Epithelial cell of proximal tubule (primary cell): Measurements from ENCODE around the gene OSBPL6. TPM values are rescaled to one million over a fixed set of nuclear protein-coding genes. Genes with fewer than 3 reads are reported as not detected.
"Not testable (repeated sequence)": the region's sequence is repeated elsewhere in the genome, so short reads cannot be mapped to it uniquely, and the experiment has no call there.

Experiments
- DNase-seq: peaks from one replicate; pipeline ENCODE4 v3.0.0-alpha.2; 2011; ENCODE audit warnings: low read depth
- H3K4me3 ChIP-seq: 2 replicates; pipeline ENCODE4 v1.5.1; 2011; ENCODE audit warnings: low read depth, mild to moderate bottlenecking, low read length
- CTCF ChIP-seq: conservative IDR thresholded peaks from 2 replicates; pipeline ENCODE4 v1.5.1; 2012; ENCODE audit warnings: low read depth, mild to moderate bottlenecking, low read length
- total RNA-seq: library from RNA; depleted of rRNA; stranded (reverse); fragments of >200 nt; gene quantifications from 2 replicates; pipeline ENCODE4 v1.2.3, GENCODE V29; 2015

OSBPL6 gene
- total RNA-seq, 1 donor from 2014 or later, result 2.9 TPM

- TF ChIP-seq CTCF, result no peak
- no peak for DNase-seq
- H3K4me3 ChIP-seq, result no peak overlapping the region
These were observed 3.5 kb downstream of the OSBPL6 start for GRCh38 chr2:178197791-178198190.

- H3K4me3 ChIP-seq, DNase-seq: not testable (repeated sequence)
These were observed 4.1 kb downstream of the OSBPL6 start for GRCh38 chr2:178198441-178198840.

- H3K4me3 ChIP-seq, result no peak overlapping the region
- no peak for DNase-seq
- no peak for TF ChIP-seq CTCF
These were observed 5.0 kb downstream of the OSBPL6 start for GRCh38 chr2:178199334-178199733.

GRCh38 chr2:178200331-178200730 is 6.0 kb downstream of the OSBPL6 start:
- TF ChIP-seq CTCF, result no peak
- DNase-seq, result no peak

GRCh38 chr2:178202927-178203326 is 8.6 kb downstream of the OSBPL6 start:
- no peak for DNase-seq
- no peak for TF ChIP-seq CTCF

More at GRCh38 chr2:178200331-178200730, 6.0 kb downstream of the OSBPL6 start:
- H3K4me3 ChIP-seq, result no peak overlapping the region

GRCh38 chr2:178204977-178205376 is 10.7 kb downstream of the OSBPL6 start:
- DNase-seq, result no peak
- no peak for TF ChIP-seq CTCF
- H3K4me3 ChIP-seq, result no peak overlapping the region

More at GRCh38 chr2:178202927-178203326, 8.6 kb downstream of the OSBPL6 start:
- H3K4me3 ChIP-seq, result no peak overlapping the region

- H3K4me3 ChIP-seq, result no peak overlapping the region
- no peak for TF ChIP-seq CTCF
- no peak for DNase-seq
These were observed 11.7 kb downstream of the OSBPL6 start for GRCh38 chr2:178205853-178206521.
